Esophagus (tissue), 2 donors: ENCODE measurements around the gene BCL2L14. TPM values are rescaled to one million over a fixed set of nuclear protein-coding genes. Genes with fewer than 3 reads are reported as not detected.

Experiments
- H3K27ac ChIP-seq, 2 donors: one replicate each; pipeline ENCODE4 v1.5.1; 2013; ENCODE audit warnings: low read depth in 2 of 2, mild to moderate bottlenecking in 2 of 2, inconsistent platforms in 1 of 2, low read length in 1 of 2, moderate library complexity in 1 of 2
- H3K27me3 ChIP-seq, 2 donors: one replicate each; pipeline ENCODE4 v1.6.1; 2013; ENCODE audit warnings: low read length in 2 of 2, control low read depth in 1 of 2, mild to moderate bottlenecking in 1 of 2; ENCODE audit not compliant: insufficient read depth in 2 of 2, control insufficient read depth in 1 of 2
- H3K36me3 ChIP-seq, 2 donors: one replicate each; pipeline ENCODE4 v1.6.1; 2013; ENCODE audit warnings: low read length in 1 of 2; ENCODE audit not compliant: control insufficient read depth in 2 of 2, insufficient read depth in 2 of 2
- H3K4me1 ChIP-seq, 2 donors: one replicate each; pipeline ENCODE4 v1.6.1; 2013; ENCODE audit warnings: low read length in 1 of 2; ENCODE audit not compliant: control insufficient read depth in 2 of 2, insufficient read depth in 2 of 2
- H3K4me3 ChIP-seq, 2 donors: one replicate each; pipeline ENCODE4 v1.5.1; 2013; ENCODE audit warnings: low read length in 2 of 2, mild to moderate bottlenecking in 2 of 2, low read depth in 1 of 2, moderate library complexity in 1 of 2
- H3K9me3 ChIP-seq, 2 donors: one replicate each; pipeline ENCODE4 v1.6.1; 2013; ENCODE audit warnings: mild to moderate bottlenecking in 2 of 2, low read depth in 1 of 2, low read length in 1 of 2, moderate library complexity in 1 of 2; ENCODE audit not compliant: control insufficient read depth in 2 of 2, insufficient read depth in 1 of 2
- WGBS, 2 donors: extraction: QIAGEN DNeasy Blood & Tissue Kit; methylation state at CpG; one replicate each; pipeline ENCODE4 v1.1.7; 2013; 5-methylcytosine and 5-hydroxymethylcytosine counted together
- polyA plus RNA-seq, 2 donors: library from polyadenylated mRNA; stranded (reverse); fragments of 200-250 nt; gene quantifications; one replicate each; pipeline ENCODE4 v1.2.3, GENCODE V29; 2013
- donor health status: healthy with polysubstance abuse.
- donor health status: Bipolar disorder and iron deficiency.

Gene BCL2L14, protein sequence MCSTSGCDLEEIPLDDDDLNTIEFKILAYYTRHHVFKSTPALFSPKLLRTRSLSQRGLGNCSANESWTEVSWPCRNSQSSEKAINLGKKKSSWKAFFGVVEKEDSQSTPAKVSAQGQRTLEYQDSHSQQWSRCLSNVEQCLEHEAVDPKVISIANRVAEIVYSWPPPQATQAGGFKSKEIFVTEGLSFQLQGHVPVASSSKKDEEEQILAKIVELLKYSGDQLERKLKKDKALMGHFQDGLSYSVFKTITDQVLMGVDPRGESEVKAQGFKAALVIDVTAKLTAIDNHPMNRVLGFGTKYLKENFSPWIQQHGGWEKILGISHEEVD
- under 1 TPM in 1 of 2 donors, not detected in 1; 0.15 TPM for polyA plus RNA-seq

- Histone ChIP-seq H3K9me3 (no peaks in the 10 kb centered on the region), H3K27ac (no peak within 1 kb of the TSS), H3K36me3 (no peaks in the 10 kb centered on the region), H3K4me1 (peaks cover 0 to 2% of the 10 kb centered on the region in 2 donors), H3K27me3 (no peaks in the 10 kb centered on the region), H3K4me3 (no peak within 1 kb of the TSS)
- WGBS, 2 donors: 40% methylated on average over 12 of the region's 12 CpGs
Observed at GRCh38 chr12:12070674-12071656, at the start of gene BCL2L14. Gene BCL2L14 (plus strand): TSS chr12:12070939. CDS start chr12:12079306, 8,367 bp downstream.

GRCh38 chr12:12022306-12022936 lies 48.3 kb upstream of the BCL2L14 start:
- no peaks in the 10 kb centered on the region for H3K36me3 ChIP-seq
- WGBS, 2 donors: 90 to 91% methylated on average over 8 of the region's 8 CpGs
- no peaks in the 10 kb centered on the region for H3K9me3 ChIP-seq
- peaks cover 0 to 8% of the 10 kb centered on the region in 2 donors for H3K4me1 ChIP-seq
- no peak overlapping the region for H3K27ac ChIP-seq
- no peaks in the 10 kb centered on the region for H3K27me3 ChIP-seq
- no peak overlapping the region for H3K4me3 ChIP-seq

GRCh38 chr12:12023456-12023855 lies 47.3 kb upstream of the BCL2L14 start:
- no peaks in the 10 kb centered on the region for H3K36me3 ChIP-seq
- no peak overlapping the region for H3K27ac ChIP-seq
- peaks cover 0 to 4% of the 10 kb centered on the region in 2 donors for H3K4me1 ChIP-seq
- no peaks in the 10 kb centered on the region for H3K27me3 ChIP-seq
- no peak overlapping the region for H3K4me3 ChIP-seq
- H3K9me3 ChIP-seq: no peaks in the 10 kb centered on the region
- 40 to 41% methylated on average over 2 of the region's 2 CpGs for WGBS, 2 donors

DNA sequence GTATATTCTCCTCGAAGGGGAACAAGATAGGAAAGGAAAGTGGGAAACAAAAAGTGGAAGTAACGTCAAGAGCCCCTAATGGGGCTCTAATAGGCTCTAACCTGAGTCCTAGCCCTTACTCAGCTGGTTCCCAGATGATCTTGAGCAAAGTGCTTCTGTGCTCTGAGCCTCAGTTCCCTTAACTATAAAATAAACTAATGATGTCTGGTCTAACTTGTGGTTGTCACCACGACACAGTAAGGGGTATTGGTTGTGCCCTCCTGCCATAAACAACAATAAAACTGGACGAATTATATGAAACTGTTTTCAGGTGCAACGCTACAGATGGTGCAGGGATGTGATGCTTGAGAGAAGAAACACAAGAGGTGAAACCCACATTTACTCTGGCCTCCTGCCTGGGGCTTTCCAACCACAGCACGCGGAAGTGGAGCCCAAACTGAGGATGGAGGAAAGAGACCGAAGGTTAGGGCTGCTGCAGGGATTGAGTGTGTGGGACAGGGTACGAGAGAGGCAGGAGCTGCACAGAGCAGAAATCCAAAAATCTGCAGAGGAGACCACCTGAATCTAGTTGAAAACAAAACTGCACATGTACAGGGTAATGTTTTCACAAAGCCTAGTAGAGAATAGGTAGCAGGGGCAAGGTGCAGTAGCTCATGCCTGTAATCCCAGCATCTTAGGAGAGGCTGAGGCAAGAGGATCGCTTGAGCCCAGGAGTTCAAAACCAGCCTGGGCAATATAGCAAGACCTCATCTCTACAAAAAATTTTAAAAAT lies 45.6 kb upstream of the BCL2L14 start:
- Histone ChIP-seq H3K36me3 (no peaks in the 10 kb centered on the region), H3K27ac (no peak overlapping the region), H3K4me1 (peaks cover 0 to 3% of the 10 kb centered on the region in 2 donors), H3K9me3 (no peaks in the 10 kb centered on the region), H3K27me3 (no peaks in the 10 kb centered on the region), H3K4me3 (no peak overlapping the region)
- WGBS, 2 donors: 54 to 66% methylated on average over 10 of the region's 10 CpGs

GRCh38 chr12:12025799-12026386 lies 44.8 kb upstream of the BCL2L14 start:
- peaks cover 0 to 3% of the 10 kb centered on the region in 2 donors for H3K4me1 ChIP-seq
- no peak overlapping the region for H3K27ac ChIP-seq
- no peaks in the 10 kb centered on the region for H3K36me3 ChIP-seq
- H3K4me3 ChIP-seq: no peak overlapping the region
- WGBS, 2 donors: 64 to 74% methylated on average over 2 of the region's 2 CpGs
- H3K9me3 ChIP-seq: no peaks in the 10 kb centered on the region
- no peaks in the 10 kb centered on the region for H3K27me3 ChIP-seq

DNA sequence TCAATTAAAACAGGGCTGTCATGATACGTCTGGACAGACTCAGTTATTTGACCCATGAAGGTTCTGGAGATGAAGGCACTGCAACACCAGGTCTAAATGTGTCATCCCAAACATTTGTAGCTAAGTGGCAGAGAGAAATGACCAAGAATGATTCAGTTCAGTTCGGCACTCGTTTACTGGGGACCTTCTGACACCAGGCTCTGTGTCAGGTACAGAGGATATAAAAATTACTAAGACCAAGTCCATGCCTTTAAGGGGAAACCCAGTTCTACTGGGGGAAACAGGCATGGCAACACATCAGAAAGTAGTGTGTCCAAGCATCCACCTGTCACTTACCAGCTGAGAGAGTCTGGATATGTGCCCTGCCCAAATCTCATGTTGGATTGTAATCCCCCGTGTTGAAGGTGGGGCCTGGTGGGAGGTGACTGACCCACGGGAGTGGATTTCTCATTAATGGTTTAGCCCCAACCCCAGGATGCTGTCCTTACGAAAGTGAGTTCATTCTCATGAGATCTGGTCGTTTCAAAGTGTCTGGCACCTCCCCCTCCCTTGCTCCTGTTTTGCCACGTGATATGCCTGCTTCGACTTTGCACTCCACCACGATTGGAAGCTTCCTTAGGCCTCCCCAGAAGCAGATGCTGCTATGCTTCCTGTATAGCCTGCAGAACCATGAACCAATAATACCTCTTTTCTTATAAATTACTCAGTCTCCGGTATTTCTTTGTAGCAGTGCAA lies 41.9 kb upstream of the BCL2L14 start:
- H3K9me3 ChIP-seq: no peaks in the 10 kb centered on the region
- no peaks in the 10 kb centered on the region for H3K27me3 ChIP-seq
- H3K36me3 ChIP-seq: no peaks in the 10 kb centered on the region
- H3K4me1 ChIP-seq: peaks cover 0 to 12% of the 10 kb centered on the region in 2 donors
- no peak overlapping the region for H3K4me3 ChIP-seq
- H3K27ac ChIP-seq: no peak overlapping the region
- 84 to 85% methylated on average over 11 of the region's 11 CpGs for WGBS, 2 donors

- peaks cover 0 to 9% of the 10 kb centered on the region in 2 donors for H3K4me1 ChIP-seq
- H3K9me3 ChIP-seq: no peaks in the 10 kb centered on the region
- H3K27me3 ChIP-seq: no peaks in the 10 kb centered on the region
- 91 to 93% methylated on average over 2 of the region's 2 CpGs for WGBS, 2 donors
- no peak overlapping the region for H3K4me3 ChIP-seq
- no peaks in the 10 kb centered on the region for H3K36me3 ChIP-seq
- H3K27ac ChIP-seq: no peak overlapping the region
Observed at GRCh38 chr12:12029653-12030052, 41.1 kb upstream of the BCL2L14 start.

GRCh38 chr12:12032260-12032791 lies 38.4 kb upstream of the BCL2L14 start:
- Histone ChIP-seq H3K4me1 (peaks cover 0 to 9% of the 10 kb centered on the region in 2 donors), H3K27me3 (no peaks in the 10 kb centered on the region), H3K9me3 (no peaks in the 10 kb centered on the region), H3K36me3 (no peaks in the 10 kb centered on the region), H3K27ac (peak overlapping the region; percentile 71 to 86), H3K4me3 (peak overlapping the region in 1 of 2 donors; percentile 47)
- 39 to 53% methylated on average over 12 of the region's 12 CpGs for whole genome bisulfite sequencing, 2 donors
